K562 (cell line): ENCODE data around the gene VDAC1. TPM values are rescaled to one million over a fixed set of nuclear protein-coding genes. Genes with fewer than 3 reads are reported as not detected.
A peak's percentile ranks its signal among the peaks of the same experiment; 100 is the strongest.

Source experiments
- BRD4 ChIP-seq: fragments of 200-600 bp; sonication (generic); IDR thresholded peaks from 2 replicates; pipeline ENCODE4 v1.6.1; 2017; ENCODE audit warnings: inconsistent platforms
- CBFA2T3 ChIP-seq: fragments of 450-650 bp; IDR thresholded peaks from 2 replicates; pipeline ENCODE4 v1.6.1; 2017
- DNMT1 ChIP-seq: fragments of 450-650 bp; IDR thresholded peaks from 2 replicates; pipeline ENCODE4 v1.6.1; 2016; ENCODE audit warnings: antibody characterized with exemption, mild to moderate bottlenecking
- ERF ChIP-seq: fragments of 450-650 bp; formaldehyde crosslinking; IDR thresholded peaks from 2 replicates; pipeline ENCODE4 v1.4.0; 2020; ENCODE audit warnings: mild to moderate bottlenecking, mixed read lengths
- ETV5 ChIP-seq: sonication (generic); formaldehyde crosslinking; IDR thresholded peaks from 2 replicates; pipeline ENCODE4 v1.4.0; 2020; ENCODE audit warnings: low read depth, mild to moderate bottlenecking, missing genetic modification reagents
- FOXK1 ChIP-seq: sonication (generic); formaldehyde crosslinking; IDR thresholded peaks from 2 replicates; pipeline ENCODE4 v1.8.0; 2022; ENCODE audit warnings: missing genetic modification reagents, mild to moderate bottlenecking, borderline replicate concordance
- HSF4 ChIP-seq: fragments of 250-450 bp; sonication (Bioruptor Pico); IDR thresholded peaks from 2 replicates; pipeline ENCODE4 v2.1.2; 2022; ENCODE audit warnings: mild to moderate bottlenecking, moderate library complexity, borderline replicate concordance
- KHSRP ChIP-seq: fragments of 450-650 bp; IDR thresholded peaks from 2 replicates; pipeline ENCODE4 v1.6.1; 2017
- L3MBTL2 ChIP-seq: fragments of 450-650 bp; IDR thresholded peaks from 2 replicates; pipeline ENCODE4 v1.6.1; 2016; ENCODE audit warnings: mild to moderate bottlenecking, moderate library complexity
- MEF2A ChIP-seq: IDR thresholded peaks from 2 replicates; pipeline ENCODE4 v1.6.1; 2011; ENCODE audit warnings: low read depth, mild to moderate bottlenecking, low read length, moderate library complexity; ENCODE audit not compliant: control insufficient read depth
- MEF2D ChIP-seq: conservative IDR thresholded peaks from 2 replicates; pipeline ENCODE4 v1.6.1; 2016; ENCODE audit warnings: low read depth, missing genetic modification characterization, missing compliant biosample characterization
- NFIC ChIP-seq: fragments of 450-650 bp; IDR thresholded peaks from 2 replicates; pipeline ENCODE4 v1.6.1; 2017; ENCODE audit warnings: mild to moderate bottlenecking, inconsistent platforms
- NR3C1 ChIP-seq: sonication (generic); formaldehyde crosslinking; IDR thresholded peaks from 2 replicates; pipeline ENCODE4 v1.8.1; 2022; ENCODE audit warnings: missing genetic modification reagents
- NRF1 ChIP-seq, 2 experiments: fragments of 450-650 bp; IDR thresholded peaks in 1 of 2; conservative IDR thresholded peaks in 1 of 2; 2 replicates each; pipeline ENCODE4 v1.6.1; 2014; ENCODE audit warnings: mild to moderate bottlenecking in 2 of 2
- PHTF2 ChIP-seq: fragments of 250-450 bp; sonication (Bioruptor Pico); IDR thresholded peaks from 2 replicates; pipeline ENCODE4 v1.5.0; 2021; ENCODE audit warnings: mild to moderate bottlenecking
- RBM22 ChIP-seq: fragments of 200-400 bp; formaldehyde crosslinking; IDR thresholded peaks from 2 replicates; pipeline ENCODE4 v1.6.1; 2018; ENCODE audit warnings: low read length, low read depth; ENCODE audit not compliant: poor library complexity, severe bottlenecking
- SUPT5H ChIP-seq: fragments of 450-650 bp; IDR thresholded peaks from 2 replicates; pipeline ENCODE4 v1.6.1; 2016
- ZKSCAN8 ChIP-seq: fragments of 200-800 bp; sonication (Bioruptor generic); IDR thresholded peaks from 2 replicates; pipeline ENCODE4 v1.6.1; 2016; ENCODE audit warnings: missing genetic modification characterization, missing compliant biosample characterization
- ZNF263 ChIP-seq: sonication (generic); formaldehyde crosslinking; IDR thresholded peaks from 2 replicates; pipeline ENCODE4 v1.8.0; 2022; ENCODE audit warnings: mild to moderate bottlenecking, missing genetic modification reagents, borderline replicate concordance
- ZNF282 ChIP-seq: sonication (generic); formaldehyde crosslinking; IDR thresholded peaks from 2 replicates; pipeline ENCODE4 v1.8.1; 2023; ENCODE audit warnings: missing genetic modification reagents
- ZNF41 ChIP-seq: fragments of 250-450 bp; sonication (Bioruptor Pico); conservative IDR thresholded peaks from 2 replicates; pipeline ENCODE4 v1.4.0; 2020; ENCODE audit warnings: mild to moderate bottlenecking
- ZNF699 ChIP-seq: fragments of 250-450 bp; sonication (Bioruptor Pico); IDR thresholded peaks from 2 replicates; pipeline ENCODE4 v1.8.0; 2021; ENCODE audit warnings: mild to moderate bottlenecking, moderate library complexity; ENCODE audit not compliant: insufficient replicate concordance
- ZNF778 ChIP-seq: fragments of 450-650 bp; formaldehyde crosslinking; IDR thresholded peaks from 2 replicates; pipeline ENCODE4 v1.4.0; 2020; ENCODE audit warnings: mild to moderate bottlenecking, moderate library complexity
- polyA plus RNA-seq, 8 experiments: library from polyadenylated mRNA; depleted of rRNA in 4 of 8; stranded (reverse) in 5 of 8; unstranded in 3 of 8; fragments of >200 nt; fragmentation: Nextera tagmentation in 2 of 8; fragmentation: Illumina TruSeq in 1 of 8; extraction: Ambion mirVana in 2 of 8; extraction: Trizol in 1 of 8; gene quantifications; 2 replicates each; pipeline versions ENCODE4 v1.2.1 to v1.2.3, GENCODE V29; 2011 to 2014; ENCODE audit warnings: inconsistent platforms in 1 of 8, missing spikeins in 1 of 8
- total RNA-seq, 7 experiments: library from RNA; depleted of rRNA in 6 of 7; stranded (reverse); fragments of >200 nt in 6 of 7; fragmentation: Illumina TruSeq in 2 of 7; extraction: Trizol in 2 of 7; gene quantifications; 2 replicates each; pipeline versions ENCODE4 v1.2.1 to v1.2.3, GENCODE V29; 2011 to 2021; ENCODE audit warnings: low replicate concordance in 1 of 7
- TF ChIP-seq, protein P1 (sequence below): fragments of 450-650 bp; IDR thresholded peaks from 2 replicates; pipeline ENCODE4 v1.6.1; 2016
- TF ChIP-seq, protein P2 (sequence below), 2 experiments: IDR thresholded peaks; 2 replicates each; pipeline ENCODE4 v1.6.1; 2012; ENCODE audit warnings: improper control_type of control experiment in 2 of 2, low read depth in 2 of 2, low read length in 2 of 2, borderline replicate concordance in 1 of 2
- TF ChIP-seq, protein P3 (sequence below): fragments of 450-650 bp; formaldehyde crosslinking; IDR thresholded peaks from 2 replicates; pipeline ENCODE4 v1.4.0; 2020; ENCODE audit warnings: mild to moderate bottlenecking, moderate library complexity

The VDAC1 gene
- total and polyA plus RNA-seq, 9 of the 15 experiments (the other 6 are each of a cell fraction or from before 2014, with no cell fraction given): 168 to 366 (median 293) TPM

DNA sequence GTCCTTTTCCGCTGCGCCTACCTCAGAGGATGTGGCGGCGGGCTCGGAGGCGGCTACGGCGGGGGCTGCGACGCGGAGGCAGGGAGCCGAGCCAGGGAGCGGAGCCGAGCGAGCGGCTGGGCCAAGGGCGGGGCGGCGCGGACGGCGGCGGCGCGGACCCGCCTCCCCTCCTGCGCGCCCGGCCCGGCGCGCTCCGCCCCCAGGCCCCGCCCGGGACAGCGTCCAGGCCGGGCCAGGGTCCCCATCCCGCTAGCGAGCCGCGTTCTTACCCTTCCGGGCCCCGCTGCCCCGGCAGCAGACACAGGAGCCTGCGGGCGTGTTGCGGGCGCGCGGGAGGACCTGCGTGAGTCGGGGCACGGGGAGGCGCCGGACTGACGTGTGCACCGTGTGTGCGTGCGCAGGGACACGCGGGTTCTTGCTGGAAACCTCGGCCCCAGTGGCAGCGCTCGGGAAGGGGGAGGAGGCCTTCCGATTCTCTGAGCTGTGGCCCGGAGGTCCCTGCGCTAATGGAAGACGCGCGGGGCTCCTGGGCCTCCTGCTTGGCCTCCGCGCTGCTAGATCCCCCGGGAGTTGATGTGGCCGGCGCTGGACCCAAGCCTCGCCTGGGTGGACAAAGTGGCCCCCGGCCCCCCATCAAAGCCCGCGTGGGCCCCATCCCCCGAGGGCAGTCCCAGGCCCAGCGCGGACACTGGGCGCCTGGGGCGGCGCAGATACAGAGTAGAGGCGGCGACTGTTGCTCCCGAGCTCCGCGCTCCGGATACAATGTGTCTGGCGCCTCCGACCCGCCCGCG, at the start of gene VDAC1 (continued):
- TF ChIP-seq, protein P1, sequence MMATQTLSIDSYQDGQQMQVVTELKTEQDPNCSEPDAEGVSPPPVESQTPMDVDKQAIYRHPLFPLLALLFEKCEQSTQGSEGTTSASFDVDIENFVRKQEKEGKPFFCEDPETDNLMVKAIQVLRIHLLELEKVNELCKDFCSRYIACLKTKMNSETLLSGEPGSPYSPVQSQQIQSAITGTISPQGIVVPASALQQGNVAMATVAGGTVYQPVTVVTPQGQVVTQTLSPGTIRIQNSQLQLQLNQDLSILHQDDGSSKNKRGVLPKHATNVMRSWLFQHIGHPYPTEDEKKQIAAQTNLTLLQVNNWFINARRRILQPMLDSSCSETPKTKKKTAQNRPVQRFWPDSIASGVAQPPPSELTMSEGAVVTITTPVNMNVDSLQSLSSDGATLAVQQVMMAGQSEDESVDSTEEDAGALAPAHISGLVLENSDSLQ: no peak
- TF ChIP-seq NR3C1 (CRISPR knock-in tag) (no peak), BRD4 (no peak), ZNF778 (CRISPR knock-in tag) (no peak), NRF1 (conservative IDR thresholded peaks at IDR 0.05 in 1 of 2, IDR thresholded peaks at IDR 0.05 in 1 of 2) (peak; percentile 86 to 89), MEF2A (no peak), SUPT5H (peak; percentile 65; the same call in 1 of the 2 replicates), ERF (CRISPR knock-in tag) (no peak), FOXK1 (no peak), L3MBTL2 (peak; percentile 53), PHTF2 (no peak), ZNF699 (CRISPR knock-in tag) (no peak), HSF4 (CRISPR knock-in tag) (no peak), MEF2D (no peak), ZNF41 (CRISPR knock-in tag) (no peak), KHSRP (no peak), RBM22 (no peak), ETV5 (CRISPR knock-in tag) (no peak), ZNF282 (CRISPR knock-in tag) (no peak), CBFA2T3 (no peak), ZNF263 (CRISPR knock-in tag) (peak; percentile 59), NFIC (no peak), DNMT1 (no peak), ZKSCAN8 (CRISPR knock-in tag) (no peak)
- TF ChIP-seq, protein P2, sequence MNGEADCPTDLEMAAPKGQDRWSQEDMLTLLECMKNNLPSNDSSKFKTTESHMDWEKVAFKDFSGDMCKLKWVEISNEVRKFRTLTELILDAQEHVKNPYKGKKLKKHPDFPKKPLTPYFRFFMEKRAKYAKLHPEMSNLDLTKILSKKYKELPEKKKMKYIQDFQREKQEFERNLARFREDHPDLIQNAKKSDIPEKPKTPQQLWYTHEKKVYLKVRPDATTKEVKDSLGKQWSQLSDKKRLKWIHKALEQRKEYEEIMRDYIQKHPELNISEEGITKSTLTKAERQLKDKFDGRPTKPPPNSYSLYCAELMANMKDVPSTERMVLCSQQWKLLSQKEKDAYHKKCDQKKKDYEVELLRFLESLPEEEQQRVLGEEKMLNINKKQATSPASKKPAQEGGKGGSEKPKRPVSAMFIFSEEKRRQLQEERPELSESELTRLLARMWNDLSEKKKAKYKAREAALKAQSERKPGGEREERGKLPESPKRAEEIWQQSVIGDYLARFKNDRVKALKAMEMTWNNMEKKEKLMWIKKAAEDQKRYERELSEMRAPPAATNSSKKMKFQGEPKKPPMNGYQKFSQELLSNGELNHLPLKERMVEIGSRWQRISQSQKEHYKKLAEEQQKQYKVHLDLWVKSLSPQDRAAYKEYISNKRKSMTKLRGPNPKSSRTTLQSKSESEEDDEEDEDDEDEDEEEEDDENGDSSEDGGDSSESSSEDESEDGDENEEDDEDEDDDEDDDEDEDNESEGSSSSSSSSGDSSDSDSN (IDR thresholded peaks at IDR 0.05; ENCODE audit: borderline replicate concordance in 1 of 2, low read depth in 2 of 2, low read length in 2 of 2): peak; percentile 89 to 95; a peak in 3 of 4 replicates
- TF ChIP-seq, protein P3, sequence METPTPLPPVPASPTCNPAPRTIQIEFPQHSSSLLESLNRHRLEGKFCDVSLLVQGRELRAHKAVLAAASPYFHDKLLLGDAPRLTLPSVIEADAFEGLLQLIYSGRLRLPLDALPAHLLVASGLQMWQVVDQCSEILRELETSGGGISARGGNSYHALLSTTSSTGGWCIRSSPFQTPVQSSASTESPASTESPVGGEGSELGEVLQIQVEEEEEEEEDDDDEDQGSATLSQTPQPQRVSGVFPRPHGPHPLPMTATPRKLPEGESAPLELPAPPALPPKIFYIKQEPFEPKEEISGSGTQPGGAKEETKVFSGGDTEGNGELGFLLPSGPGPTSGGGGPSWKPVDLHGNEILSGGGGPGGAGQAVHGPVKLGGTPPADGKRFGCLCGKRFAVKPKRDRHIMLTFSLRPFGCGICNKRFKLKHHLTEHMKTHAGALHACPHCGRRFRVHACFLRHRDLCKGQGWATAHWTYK (CRISPR knock-in tag): no peak
